ENCODE measurements around the gene PCF11.

- no peak for TF ChIP-seq CTCF (conservative IDR thresholded peaks at IDR 0.05; ENCODE audit: low read length)
- TF ChIP-seq EZH2phosphoT487 (IDR thresholded peaks at IDR 0.05; ENCODE audit: borderline replicate concordance, low read depth, low read length), result no peak
Measured at GRCh38 chr11:83156144-83156995, 561 bp upstream of the PCF11 start.
